ENCODE data around the gene TMEM273.

Gene TMEM273

DNA sequence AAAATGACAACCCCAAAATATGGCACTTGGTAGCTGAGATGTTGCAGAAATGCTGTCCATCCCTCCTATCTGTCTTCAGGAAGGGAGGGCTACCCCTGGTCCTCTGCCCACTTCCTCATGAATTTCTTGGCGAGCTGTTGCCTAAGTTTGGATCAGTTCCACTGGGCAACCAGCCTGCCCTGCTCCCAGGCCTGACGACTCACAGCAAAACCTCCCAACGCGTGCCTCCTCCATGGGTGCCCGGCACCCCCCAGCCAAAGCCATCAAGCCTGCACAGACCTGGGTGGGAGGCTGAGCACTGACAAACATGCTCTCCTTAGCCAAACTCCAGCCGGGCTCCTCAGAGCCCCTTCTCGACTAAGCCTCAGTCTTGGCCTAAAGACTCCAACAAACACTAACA lies 81.7 kb downstream of the TMEM273 start:
- H3K27ac ChIP-seq = no peak overlapping the region
- CTCF ChIA-PET = no interaction called here
- POLR2A ChIA-PET (ENCODE audit: low non-redundant PET) = no interaction called here
- no peak for DNase-seq (ENCODE audit: low spot score)
- TF ChIP-seq, protein P1, sequence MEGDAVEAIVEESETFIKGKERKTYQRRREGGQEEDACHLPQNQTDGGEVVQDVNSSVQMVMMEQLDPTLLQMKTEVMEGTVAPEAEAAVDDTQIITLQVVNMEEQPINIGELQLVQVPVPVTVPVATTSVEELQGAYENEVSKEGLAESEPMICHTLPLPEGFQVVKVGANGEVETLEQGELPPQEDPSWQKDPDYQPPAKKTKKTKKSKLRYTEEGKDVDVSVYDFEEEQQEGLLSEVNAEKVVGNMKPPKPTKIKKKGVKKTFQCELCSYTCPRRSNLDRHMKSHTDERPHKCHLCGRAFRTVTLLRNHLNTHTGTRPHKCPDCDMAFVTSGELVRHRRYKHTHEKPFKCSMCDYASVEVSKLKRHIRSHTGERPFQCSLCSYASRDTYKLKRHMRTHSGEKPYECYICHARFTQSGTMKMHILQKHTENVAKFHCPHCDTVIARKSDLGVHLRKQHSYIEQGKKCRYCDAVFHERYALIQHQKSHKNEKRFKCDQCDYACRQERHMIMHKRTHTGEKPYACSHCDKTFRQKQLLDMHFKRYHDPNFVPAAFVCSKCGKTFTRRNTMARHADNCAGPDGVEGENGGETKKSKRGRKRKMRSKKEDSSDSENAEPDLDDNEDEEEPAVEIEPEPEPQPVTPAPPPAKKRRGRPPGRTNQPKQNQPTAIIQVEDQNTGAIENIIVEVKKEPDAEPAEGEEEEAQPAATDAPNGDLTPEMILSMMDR (conservative IDR thresholded peaks at IDR 0.05; ENCODE audit: low read depth) = no peak

- TF ChIP-seq, protein P1 (conservative IDR thresholded peaks at IDR 0.05; ENCODE audit: low read depth) = no peak
- DNase-seq (ENCODE audit: low spot score) = no peak
- H3K27ac ChIP-seq = no peak overlapping the region
- POLR2A ChIA-PET (ENCODE audit: low non-redundant PET) = no interaction called here
- CTCF ChIA-PET = no interaction called here
Measured at GRCh38 chr10:49105076-49105475, 83.1 kb downstream of the TMEM273 start.

Data from RWPE1 (cell line).